ENCODE data around the gene COL21A1. TPM values are rescaled to one million over a fixed set of nuclear protein-coding genes. Genes with fewer than 3 reads are reported as not detected.

Gene COL21A1
- total RNA-seq, 5 donors from 2014 or later (not counting 1 experiment from before 2014, with no cell fraction given) = not detected

DNA sequence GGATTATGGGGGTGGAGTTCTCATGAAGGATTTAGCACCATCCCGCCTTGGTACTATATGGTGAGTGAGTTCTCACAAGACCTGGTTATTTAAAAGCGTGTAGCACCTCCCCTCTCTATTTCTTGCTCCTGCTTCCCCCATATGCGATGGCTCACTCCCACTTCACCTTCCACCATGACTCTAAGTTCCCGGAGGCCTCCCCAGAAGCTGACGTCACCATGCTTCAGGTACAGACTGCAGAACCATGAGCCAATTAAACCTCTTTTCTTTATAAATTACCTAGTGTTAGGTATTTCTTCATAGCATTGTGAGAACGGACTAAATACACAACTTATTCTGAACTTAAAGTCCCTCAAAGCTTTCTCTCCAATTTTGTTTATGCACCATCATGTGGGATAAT is 208.6 kb downstream of the COL21A1 start:
- DNase-seq = no peak
- Histone ChIP-seq H3K9me3 (no peaks in the 10 kb centered on the region), H3K27me3 (replicated peaks in 1 of 2; ENCODE audit: control insufficient read depth in 2 of 2, extremely low read depth in 1 of 2, insufficient read depth in 2 of 2, low read length in 1 of 2) (no peaks in the 10 kb centered on the region), H3K4me1 (ENCODE audit: control insufficient read depth in 1 of 2, extremely low read depth in 1 of 2, insufficient read depth in 2 of 2, low read length in 2 of 2) (no peaks in the 10 kb centered on the region), H3K4me3 (ENCODE audit: control insufficient read depth in 1 of 2, extremely low read depth in 1 of 2, low read length in 1 of 2) (no peak overlapping the region), H3K27ac (ENCODE audit: low read length) (no peak overlapping the region), H3K36me3 (ENCODE audit: control insufficient read depth in 2 of 2, extremely low read depth in 1 of 2, insufficient read depth in 1 of 2, low read length in 1 of 2) (no peaks in the 10 kb centered on the region)
- ChIA-PET CTCF (no interaction called here), POLR2A (no interaction called here)
- no peak for ATAC-seq (replicated peaks in 1 of 4)
- WGBS (ENCODE audit: insufficient coverage) = no CpG with 5 or more reads among the region's 6 CpGs
- no peaks in the 10 kb centered on the region for H3K27me3 Mint-ChIP-seq
- no peak overlapping the region for H3K4me3 Mint-ChIP-seq
- no peak overlapping the region for H3K27ac Mint-ChIP-seq
- peaks cover 13 to 27% (median 13%) of the 10 kb centered on the region in 3 donors for H3K9me3 Mint-ChIP-seq
- no peaks in the 10 kb centered on the region for H3K36me3 Mint-ChIP-seq
- H3K4me1 Mint-ChIP-seq = no peaks in the 10 kb centered on the region

DNA sequence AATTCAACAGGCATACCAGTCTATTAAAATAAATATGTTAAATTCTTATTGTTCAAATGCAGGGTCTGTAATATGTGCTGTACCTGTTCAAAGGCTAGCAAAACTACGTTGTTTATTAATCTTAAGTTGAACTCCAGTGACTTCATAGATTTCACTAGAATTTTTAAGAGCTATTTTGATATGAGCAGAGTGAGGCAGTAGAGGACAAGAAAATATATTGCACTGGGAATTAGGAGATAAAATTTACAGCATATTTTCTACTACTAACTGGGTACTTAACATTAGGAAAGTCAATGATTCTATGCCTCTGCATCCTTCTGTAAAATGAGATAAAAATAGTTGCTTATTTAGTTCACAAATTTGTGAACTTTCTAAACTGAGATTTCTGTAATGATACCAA is 209.8 kb downstream of the COL21A1 start:
- no peaks in the 10 kb centered on the region for H3K36me3 Mint-ChIP-seq
- no peaks in the 10 kb centered on the region for H3K4me1 Mint-ChIP-seq
- DNase-seq = no peak
- Histone ChIP-seq H3K27me3 (replicated peaks in 1 of 2; ENCODE audit: control insufficient read depth in 2 of 2, extremely low read depth in 1 of 2, insufficient read depth in 2 of 2, low read length in 1 of 2) (no peaks in the 10 kb centered on the region), H3K36me3 (ENCODE audit: control insufficient read depth in 2 of 2, extremely low read depth in 1 of 2, insufficient read depth in 1 of 2, low read length in 1 of 2) (no peaks in the 10 kb centered on the region), H3K4me1 (ENCODE audit: control insufficient read depth in 1 of 2, extremely low read depth in 1 of 2, insufficient read depth in 2 of 2, low read length in 2 of 2) (no peaks in the 10 kb centered on the region), H3K9me3 (no peaks in the 10 kb centered on the region), H3K27ac (ENCODE audit: low read length) (no peak overlapping the region), H3K4me3 (ENCODE audit: control insufficient read depth in 1 of 2, extremely low read depth in 1 of 2, low read length in 1 of 2) (no peak overlapping the region)
- H3K27ac Mint-ChIP-seq = no peak overlapping the region
- CTCF ChIA-PET = no interaction called here
- H3K4me3 Mint-ChIP-seq = no peak overlapping the region
- peaks cover 13 to 33% (median 13%) of the 10 kb centered on the region in 3 donors for H3K9me3 Mint-ChIP-seq
- POLR2A ChIA-PET = no interaction called here
- no peaks in the 10 kb centered on the region for H3K27me3 Mint-ChIP-seq
- no peak for ATAC-seq (replicated peaks in 1 of 4)
- WGBS (ENCODE audit: insufficient coverage) = no CpG with 5 or more reads among the region's 1 CpG

DNA sequence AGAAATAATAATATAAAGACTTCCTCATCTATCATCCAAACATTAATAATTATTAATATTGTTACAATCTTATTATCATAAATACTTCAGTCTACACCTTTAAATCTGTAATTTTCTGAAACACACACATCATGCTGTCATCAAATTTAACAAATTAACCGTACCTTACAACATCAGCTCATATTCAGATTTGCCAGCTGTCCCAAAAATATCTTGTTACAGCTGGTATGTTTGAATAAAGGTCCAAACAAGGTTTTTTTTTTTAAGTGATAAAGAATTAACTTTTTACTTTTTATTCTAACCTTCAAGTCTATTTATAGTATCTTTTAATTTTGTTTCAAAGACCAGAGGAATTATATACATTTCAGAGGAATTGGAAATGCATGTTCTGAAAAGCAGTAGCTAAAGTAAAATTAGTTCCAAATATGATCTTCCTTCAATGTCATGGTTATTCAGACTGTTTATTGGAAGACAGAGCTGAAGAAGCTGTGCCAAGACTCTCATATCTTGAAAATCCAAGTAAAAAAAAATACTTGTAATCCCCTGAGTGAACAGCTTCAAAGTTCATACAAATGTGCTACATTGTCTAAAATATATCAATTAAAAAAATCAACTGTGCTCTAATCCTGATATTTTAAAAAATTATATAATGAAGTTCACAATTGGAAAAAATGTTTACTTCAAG is 210.3 kb downstream of the COL21A1 start:
- Histone ChIP-seq H3K4me1 (ENCODE audit: control insufficient read depth in 1 of 2, extremely low read depth in 1 of 2, insufficient read depth in 2 of 2, low read length in 2 of 2) (no peaks in the 10 kb centered on the region), H3K36me3 (ENCODE audit: control insufficient read depth in 2 of 2, extremely low read depth in 1 of 2, insufficient read depth in 1 of 2, low read length in 1 of 2) (no peaks in the 10 kb centered on the region), H3K4me3 (ENCODE audit: control insufficient read depth in 1 of 2, extremely low read depth in 1 of 2, low read length in 1 of 2) (no peak overlapping the region), H3K27me3 (replicated peaks in 1 of 2; ENCODE audit: control insufficient read depth in 2 of 2, extremely low read depth in 1 of 2, insufficient read depth in 2 of 2, low read length in 1 of 2) (no peaks in the 10 kb centered on the region), H3K9me3 (no peaks in the 10 kb centered on the region), H3K27ac (ENCODE audit: low read length) (no peak overlapping the region)
- ATAC-seq (replicated peaks in 1 of 4) (no peak), DNase-seq (no peak)
- Mint-ChIP-seq H3K4me1 (no peaks in the 10 kb centered on the region), H3K27ac (no peak overlapping the region), H3K36me3 (no peaks in the 10 kb centered on the region), H3K27me3 (no peaks in the 10 kb centered on the region), H3K9me3 (peaks cover 13 to 37% (median 13%) of the 10 kb centered on the region in 3 donors), H3K4me3 (no peak overlapping the region)
- WGBS (ENCODE audit: insufficient coverage) = no CpG with 5 or more reads among the region's 1 CpG
- ChIA-PET CTCF (no interaction called here), POLR2A (no interaction called here)

DNA sequence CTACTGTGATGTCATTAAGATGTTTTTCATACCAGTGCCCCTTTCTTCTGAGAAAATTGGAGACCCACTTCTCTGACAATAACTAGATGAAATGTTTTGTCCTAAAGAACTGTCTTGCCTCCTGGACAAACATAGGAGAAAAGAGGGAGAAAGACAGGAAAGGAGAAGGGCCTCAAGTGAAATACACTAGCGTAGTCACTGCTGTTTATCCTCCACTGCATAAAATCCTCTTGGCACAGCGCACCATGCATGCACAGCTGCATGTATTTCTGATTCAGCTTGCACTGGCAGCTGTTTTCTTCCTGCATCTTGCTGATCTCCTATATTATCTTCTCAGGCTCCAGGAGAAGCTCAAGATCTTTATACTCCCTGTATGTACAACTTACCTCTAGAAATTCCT is 214.0 kb downstream of the COL21A1 start:
- no peak overlapping the region for H3K4me3 Mint-ChIP-seq
- H3K27ac Mint-ChIP-seq = no peak overlapping the region
- no peak for DNase-seq
- peaks cover 6 to 31% (median 8%) of the 10 kb centered on the region in 3 donors for H3K9me3 Mint-ChIP-seq
- no peaks in the 10 kb centered on the region for H3K4me1 Mint-ChIP-seq
- POLR2A ChIA-PET = no interaction called here
- Histone ChIP-seq H3K27me3 (replicated peaks in 1 of 2; ENCODE audit: control insufficient read depth in 2 of 2, extremely low read depth in 1 of 2, insufficient read depth in 2 of 2, low read length in 1 of 2) (no peaks in the 10 kb centered on the region), H3K4me3 (ENCODE audit: control insufficient read depth in 1 of 2, extremely low read depth in 1 of 2, low read length in 1 of 2) (no peak overlapping the region), H3K36me3 (ENCODE audit: control insufficient read depth in 2 of 2, extremely low read depth in 1 of 2, insufficient read depth in 1 of 2, low read length in 1 of 2) (no peaks in the 10 kb centered on the region), H3K9me3 (no peaks in the 10 kb centered on the region), H3K4me1 (ENCODE audit: control insufficient read depth in 1 of 2, extremely low read depth in 1 of 2, insufficient read depth in 2 of 2, low read length in 2 of 2) (no peaks in the 10 kb centered on the region), H3K27ac (ENCODE audit: low read length) (no peak overlapping the region)
- whole genome bisulfite sequencing (ENCODE audit: insufficient coverage) = 86% methylated on average over 1 of the region's 2 CpGs
- CTCF ChIA-PET = no interaction called here
- no peaks in the 10 kb centered on the region for H3K27me3 Mint-ChIP-seq
- ATAC-seq (replicated peaks in 1 of 4) = no peak
- H3K36me3 Mint-ChIP-seq = no peaks in the 10 kb centered on the region

DNA sequence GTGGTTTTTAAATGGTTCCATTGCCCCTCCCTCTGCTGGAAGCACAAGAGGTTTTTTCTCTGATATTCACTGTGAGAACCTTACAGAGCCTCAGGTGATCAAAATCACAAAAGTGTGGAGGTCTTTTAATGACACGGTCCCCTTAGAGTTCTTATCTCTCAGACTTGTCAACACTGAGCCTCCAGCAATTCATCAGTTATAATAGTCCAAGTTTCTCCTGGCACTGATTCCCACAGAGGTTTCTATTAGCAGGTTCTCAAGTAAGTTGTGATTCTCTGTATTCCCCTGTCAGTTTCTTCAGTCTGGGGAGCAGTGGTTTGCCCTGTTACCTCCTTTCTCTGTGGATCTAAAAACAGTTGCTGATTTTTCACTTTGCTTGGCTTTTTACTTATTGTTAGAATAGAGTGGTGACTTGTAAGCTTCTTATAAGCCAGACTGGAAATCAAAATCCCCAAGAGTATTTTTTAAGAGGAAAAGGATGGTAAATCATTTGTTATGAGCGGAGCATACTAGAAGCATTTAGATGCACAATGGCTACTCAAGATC is 214.6 kb downstream of the COL21A1 start:
- Mint-ChIP-seq H3K4me1 (no peaks in the 10 kb centered on the region), H3K36me3 (no peaks in the 10 kb centered on the region), H3K27ac (no peak overlapping the region), H3K4me3 (no peak overlapping the region), H3K9me3 (peaks cover 2 to 25% (median 5%) of the 10 kb centered on the region in 3 donors), H3K27me3 (no peaks in the 10 kb centered on the region)
- POLR2A ChIA-PET = no interaction called here
- Histone ChIP-seq H3K4me1 (ENCODE audit: control insufficient read depth in 1 of 2, extremely low read depth in 1 of 2, insufficient read depth in 2 of 2, low read length in 2 of 2) (no peaks in the 10 kb centered on the region), H3K4me3 (ENCODE audit: control insufficient read depth in 1 of 2, extremely low read depth in 1 of 2, low read length in 1 of 2) (no peak overlapping the region), H3K9me3 (no peaks in the 10 kb centered on the region), H3K27me3 (replicated peaks in 1 of 2; ENCODE audit: control insufficient read depth in 2 of 2, extremely low read depth in 1 of 2, insufficient read depth in 2 of 2, low read length in 1 of 2) (no peaks in the 10 kb centered on the region), H3K27ac (ENCODE audit: low read length) (no peak overlapping the region), H3K36me3 (ENCODE audit: control insufficient read depth in 2 of 2, extremely low read depth in 1 of 2, insufficient read depth in 1 of 2, low read length in 1 of 2) (no peaks in the 10 kb centered on the region)
- CTCF ChIA-PET = interaction anchor here in 1 of 2 donors (0.6 kb wide), 1 partner anchor 42 kb away, joined by 3 read pairs; no protein-coding TSS in a partner anchor
- ATAC-seq (replicated peaks in 1 of 4) (no peak), DNase-seq (no peak)
- no CpG with 5 or more reads among the region's 2 CpGs for WGBS (ENCODE audit: insufficient coverage)

DNA sequence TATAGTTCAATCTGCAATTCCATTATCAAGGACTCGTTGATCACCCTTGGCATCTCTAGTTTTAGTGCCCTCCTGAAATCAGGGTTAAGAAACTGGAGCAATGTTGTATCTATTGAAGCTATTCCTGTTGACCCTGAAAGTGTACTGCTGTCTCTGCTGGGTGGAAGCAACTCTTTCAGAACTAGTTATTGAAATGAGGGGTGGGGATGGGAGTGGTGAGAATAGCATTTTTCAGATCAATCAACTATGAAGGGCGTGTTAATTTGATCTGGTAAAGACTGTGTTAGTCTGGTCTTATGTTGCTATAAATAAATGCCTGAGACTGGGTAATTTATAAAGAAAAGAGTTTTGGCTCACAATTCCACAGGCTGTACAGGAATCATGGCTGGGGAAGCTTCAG is 219.5 kb downstream of the COL21A1 start:
- CTCF ChIA-PET = no interaction called here
- Mint-ChIP-seq H3K27me3 (no peaks in the 10 kb centered on the region), H3K36me3 (no peaks in the 10 kb centered on the region), H3K9me3 (peaks cover 2 to 10% (median 5%) of the 10 kb centered on the region in 3 donors), H3K4me3 (no peak overlapping the region), H3K27ac (no peak overlapping the region), H3K4me1 (no peaks in the 10 kb centered on the region)
- ATAC-seq (replicated peaks in 1 of 4) (no peak), DNase-seq (no peak)
- POLR2A ChIA-PET = no interaction called here
- WGBS (ENCODE audit: insufficient coverage) = 80% methylated on average over 1 of the region's 2 CpGs
- H3K4me1 ChIP-seq (ENCODE audit: control insufficient read depth in 1 of 2, extremely low read depth in 1 of 2, insufficient read depth in 2 of 2, low read length in 2 of 2) = no peaks in the 10 kb centered on the region
- H3K27me3 ChIP-seq (replicated peaks in 1 of 2; ENCODE audit: control insufficient read depth in 2 of 2, extremely low read depth in 1 of 2, insufficient read depth in 2 of 2, low read length in 1 of 2) = no peaks in the 10 kb centered on the region
- H3K4me3 ChIP-seq (ENCODE audit: control insufficient read depth in 1 of 2, extremely low read depth in 1 of 2, low read length in 1 of 2) = no peak overlapping the region
- no peak overlapping the region for H3K27ac ChIP-seq (ENCODE audit: low read length)
- no peaks in the 10 kb centered on the region for H3K9me3 ChIP-seq
- no peaks in the 10 kb centered on the region for H3K36me3 ChIP-seq (ENCODE audit: control insufficient read depth in 2 of 2, extremely low read depth in 1 of 2, insufficient read depth in 1 of 2, low read length in 1 of 2)

All from T-cell (primary cell).